Nephron (organoid): Measurements from ENCODE around the gene LCA5.

ENCODE experiments used
- H3K27ac Mint-ChIP-seq, 3 experiments: 2 replicates each; pipeline ENCODE4 v1.8.0; 2020; ENCODE audit warnings: mixed read lengths in 3 of 3, mild to moderate bottlenecking in 2 of 3, moderate library complexity in 1 of 3
- H3K27me3 Mint-ChIP-seq: 2 replicates; pipeline ENCODE4 v1.8.0; 2021; ENCODE audit warnings: low read depth, mild to moderate bottlenecking, moderate library complexity, mixed read lengths
- H3K36me3 Mint-ChIP-seq: 2 replicates; pipeline ENCODE4 v1.8.0; 2020; ENCODE audit warnings: low read depth, mixed read lengths
- H3K4me1 Mint-ChIP-seq: 2 replicates; pipeline ENCODE4 v1.8.0; 2020; ENCODE audit warnings: mixed read lengths
- H3K4me3 Mint-ChIP-seq, 3 experiments: 2 replicates each; pipeline ENCODE4 v1.8.0; 2020; ENCODE audit warnings: mild to moderate bottlenecking in 3 of 3, mixed read lengths in 3 of 3, moderate library complexity in 2 of 3
- H3K9me3 Mint-ChIP-seq: 2 replicates; pipeline ENCODE4 v1.8.0; 2020; ENCODE audit warnings: mixed read lengths
- CTCF ChIP-seq, 3 experiments: fragments of 200-600 bp; sonication (generic); IDR thresholded peaks; one replicate each; pipeline ENCODE4 v1.5.0; 2021; ENCODE audit warnings: antibody characterized with exemption in 3 of 3; ENCODE audit not compliant: unreplicated experiment in 3 of 3

LCA5 gene

GRCh38 chr6:79544939-79545450 lies 7.8 kb upstream of the LCA5 start:
- no peaks in the 10 kb centered on the region for H3K27me3 Mint-ChIP-seq
- TF ChIP-seq CTCF (IDR thresholded peaks at IDR 0.05; ENCODE audit: unreplicated experiment in 3 of 3): peak; percentile 62 to 67 (median 65)
- no peaks in the 10 kb centered on the region for H3K9me3 Mint-ChIP-seq
- peak overlapping the region; percentile 35 to 53 (median 45) for H3K4me3 Mint-ChIP-seq
- peaks cover 44% of the 10 kb centered on the region for H3K4me1 Mint-ChIP-seq
- peaks cover 46% of the 10 kb centered on the region for H3K36me3 Mint-ChIP-seq
- H3K27ac Mint-ChIP-seq: peak overlapping the region; percentile 82 to 96 (median 88)

GRCh38 chr6:79544299-79544927 lies 7.2 kb upstream of the LCA5 start:
- Mint-ChIP-seq H3K36me3 (peaks cover 51% of the 10 kb centered on the region), H3K9me3 (no peaks in the 10 kb centered on the region), H3K27ac (peak overlapping the region; percentile 82 to 96 (median 88)), H3K4me1 (peaks cover 47% of the 10 kb centered on the region), H3K4me3 (peak overlapping the region in 2 of 3 experiments; percentile 43 to 69), H3K27me3 (no peaks in the 10 kb centered on the region)
- TF ChIP-seq CTCF (IDR thresholded peaks at IDR 0.05; ENCODE audit: unreplicated experiment in 3 of 3): no peak

- peaks cover 47% of the 10 kb centered on the region for H3K36me3 Mint-ChIP-seq
- no peak for TF ChIP-seq CTCF (IDR thresholded peaks at IDR 0.05; ENCODE audit: unreplicated experiment in 3 of 3)
- peak overlapping the region; percentile 6 to 69 (median 43) for H3K4me3 Mint-ChIP-seq
- peaks cover 48% of the 10 kb centered on the region for H3K4me1 Mint-ChIP-seq
- H3K27me3 Mint-ChIP-seq: no peaks in the 10 kb centered on the region
- H3K27ac Mint-ChIP-seq: peak overlapping the region; percentile 82 to 96 (median 88)
- no peaks in the 10 kb centered on the region for H3K9me3 Mint-ChIP-seq
Observed at GRCh38 chr6:79543886-79544285, 6.7 kb upstream of the LCA5 start.

GRCh38 chr6:79543411-79543810 lies 6.2 kb upstream of the LCA5 start:
- H3K27me3 Mint-ChIP-seq: no peaks in the 10 kb centered on the region

GRCh38 chr6:79538106-79538971 lies 1.1 kb upstream of the LCA5 start:
- Mint-ChIP-seq H3K27me3 (no peaks in the 10 kb centered on the region), H3K9me3 (no peaks in the 10 kb centered on the region), H3K27ac (no peak overlapping the region), H3K36me3 (peaks cover 30% of the 10 kb centered on the region), H3K4me3 (no peak overlapping the region), H3K4me1 (peaks cover 35% of the 10 kb centered on the region)
- TF ChIP-seq CTCF (IDR thresholded peaks at IDR 0.05; ENCODE audit: unreplicated experiment in 3 of 3): no peak

More at GRCh38 chr6:79543411-79543810, 6.2 kb upstream of the LCA5 start:
- peaks cover 46% of the 10 kb centered on the region for H3K36me3 Mint-ChIP-seq
- H3K4me1 Mint-ChIP-seq: peaks cover 48% of the 10 kb centered on the region
- H3K27ac Mint-ChIP-seq: peak overlapping the region; percentile 82 to 96 (median 88)
- TF ChIP-seq CTCF (IDR thresholded peaks at IDR 0.05; ENCODE audit: unreplicated experiment in 3 of 3): no peak
- peak overlapping the region in 1 of 3 experiments; percentile 31 for H3K4me3 Mint-ChIP-seq
- H3K9me3 Mint-ChIP-seq: no peaks in the 10 kb centered on the region
